Stimulated activated CD4-positive, alpha-beta T cell treated with anti-CD3 and anti-CD28 coated beads, Interleukin-1b, Interleukin-23, amount 100 ng/mL, for 24 hours (primary cell): ENCODE measurements around the gene ADPRHL1.

Experiments used
- DNase-seq, 4 experiments: peaks; one replicate each; pipeline ENCODE4 v3.0.0-alpha.2; 2020; ENCODE audit warnings: low read depth in 4 of 4, low spot score in 1 of 4

ADPRHL1 gene

GRCh38 chr13:113433391-113433916 lies 19.8 kb downstream of the ADPRHL1 start:
- no peak for DNase-seq

GRCh38 chr13:113432506-113433270 lies 20.6 kb downstream of the ADPRHL1 start:
- no peak for DNase-seq

GRCh38 chr13:113431171-113431570 lies 22.1 kb downstream of the ADPRHL1 start:
- no peak for DNase-seq

- no peak for DNase-seq
These were observed 22.7 kb downstream of the ADPRHL1 start for GRCh38 chr13:113430378-113431110.

GRCh38 chr13:113429608-113429985 lies 23.7 kb downstream of the ADPRHL1 start:
- no peak for DNase-seq

- DNase-seq = no peak
These were observed 24.2 kb downstream of the ADPRHL1 start for GRCh38 chr13:113428871-113429607.

GRCh38 chr13:113428469-113428865 lies 24.8 kb downstream of the ADPRHL1 start:
- DNase-seq = no peak

GRCh38 chr13:113427562-113428468 lies 25.5 kb downstream of the ADPRHL1 start:
- DNase-seq = no peak

- no peak for DNase-seq
These were observed 26.7 kb downstream of the ADPRHL1 start for GRCh38 chr13:113426591-113426986.

GRCh38 chr13:113425941-113426590 lies 27.2 kb downstream of the ADPRHL1 start:
- no peak for DNase-seq

GRCh38 chr13:113423520-113424163 lies 29.6 kb downstream of the ADPRHL1 start:
- DNase-seq = no peak

GRCh38 chr13:113422807-113423519 lies 30.3 kb downstream of the ADPRHL1 start:
- DNase-seq = no peak

- DNase-seq = no peak
These were observed 31.5 kb downstream of the ADPRHL1 start for GRCh38 chr13:113421673-113422270.

GRCh38 chr13:113420833-113421600 lies 32.3 kb downstream of the ADPRHL1 start:
- no peak for DNase-seq

- no peak for DNase-seq
These were observed 33.1 kb downstream of the ADPRHL1 start for GRCh38 chr13:113420232-113420631.

GRCh38 chr13:113419531-113420193 lies 33.6 kb downstream of the ADPRHL1 start:
- no peak for DNase-seq

GRCh38 chr13:113418722-113419049 lies 34.6 kb downstream of the ADPRHL1 start:
- no peak for DNase-seq
